ENCODE data around the gene SCML1. TPM values are rescaled to one million over a fixed set of nuclear protein-coding genes. Genes with fewer than 3 reads are reported as not detected.

SCML1 gene
- total and polyA plus RNA-seq, 9 of the 15 experiments (the other 6 are each of a cell fraction or from before 2014, with no cell fraction given) = 0.01 to 0.04 (median 0.04) TPM; not detected in 6

DNA sequence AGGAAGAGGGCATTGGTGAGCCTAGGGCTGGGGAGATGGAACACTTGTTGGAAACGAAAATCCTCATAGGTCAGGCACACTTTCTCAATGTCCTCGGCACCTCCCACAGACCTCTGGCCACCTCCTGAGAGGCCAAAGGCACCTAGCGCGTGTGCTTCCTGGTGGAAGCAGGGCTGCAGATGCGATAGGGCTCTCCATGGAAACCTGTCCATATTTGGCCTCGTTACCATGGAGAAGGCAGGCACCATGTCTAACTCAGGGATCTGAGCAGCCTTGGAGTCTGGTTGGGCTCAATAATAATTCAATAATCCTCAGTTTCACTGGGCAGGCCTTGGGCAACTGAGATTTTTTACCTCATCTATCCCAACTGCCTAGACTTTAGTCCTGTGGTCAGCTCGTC is 65.5 kb downstream of the SCML1 start (continued):
- TF ChIP-seq TEAD4 (IDR thresholded peaks at IDR 0.05; ENCODE audit: low read length) = no peak
- no peak for TF ChIP-seq TEAD4 (CRISPR knock-in tag; IDR thresholded peaks at IDR 0.05; ENCODE audit: borderline replicate concordance)
- no peak for TF ChIP-seq ZNF263 (CRISPR knock-in tag; IDR thresholded peaks at IDR 0.05; ENCODE audit: borderline replicate concordance)
- TF ChIP-seq CEBPB (tag; IDR thresholded peaks at IDR 0.05) = no peak
- TF ChIP-seq GATA2 (CRISPR knock-in tag; IDR thresholded peaks at IDR 0.05) = no peak
- TF ChIP-seq, protein P1, sequence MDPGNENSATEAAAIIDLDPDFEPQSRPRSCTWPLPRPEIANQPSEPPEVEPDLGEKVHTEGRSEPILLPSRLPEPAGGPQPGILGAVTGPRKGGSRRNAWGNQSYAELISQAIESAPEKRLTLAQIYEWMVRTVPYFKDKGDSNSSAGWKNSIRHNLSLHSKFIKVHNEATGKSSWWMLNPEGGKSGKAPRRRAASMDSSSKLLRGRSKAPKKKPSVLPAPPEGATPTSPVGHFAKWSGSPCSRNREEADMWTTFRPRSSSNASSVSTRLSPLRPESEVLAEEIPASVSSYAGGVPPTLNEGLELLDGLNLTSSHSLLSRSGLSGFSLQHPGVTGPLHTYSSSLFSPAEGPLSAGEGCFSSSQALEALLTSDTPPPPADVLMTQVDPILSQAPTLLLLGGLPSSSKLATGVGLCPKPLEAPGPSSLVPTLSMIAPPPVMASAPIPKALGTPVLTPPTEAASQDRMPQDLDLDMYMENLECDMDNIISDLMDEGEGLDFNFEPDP (CRISPR knock-in tag; IDR thresholded peaks at IDR 0.05) = no peak
- no peak for TF ChIP-seq ZFP1 (CRISPR knock-in tag; IDR thresholded peaks at IDR 0.05)
- TF ChIP-seq, protein P2, sequence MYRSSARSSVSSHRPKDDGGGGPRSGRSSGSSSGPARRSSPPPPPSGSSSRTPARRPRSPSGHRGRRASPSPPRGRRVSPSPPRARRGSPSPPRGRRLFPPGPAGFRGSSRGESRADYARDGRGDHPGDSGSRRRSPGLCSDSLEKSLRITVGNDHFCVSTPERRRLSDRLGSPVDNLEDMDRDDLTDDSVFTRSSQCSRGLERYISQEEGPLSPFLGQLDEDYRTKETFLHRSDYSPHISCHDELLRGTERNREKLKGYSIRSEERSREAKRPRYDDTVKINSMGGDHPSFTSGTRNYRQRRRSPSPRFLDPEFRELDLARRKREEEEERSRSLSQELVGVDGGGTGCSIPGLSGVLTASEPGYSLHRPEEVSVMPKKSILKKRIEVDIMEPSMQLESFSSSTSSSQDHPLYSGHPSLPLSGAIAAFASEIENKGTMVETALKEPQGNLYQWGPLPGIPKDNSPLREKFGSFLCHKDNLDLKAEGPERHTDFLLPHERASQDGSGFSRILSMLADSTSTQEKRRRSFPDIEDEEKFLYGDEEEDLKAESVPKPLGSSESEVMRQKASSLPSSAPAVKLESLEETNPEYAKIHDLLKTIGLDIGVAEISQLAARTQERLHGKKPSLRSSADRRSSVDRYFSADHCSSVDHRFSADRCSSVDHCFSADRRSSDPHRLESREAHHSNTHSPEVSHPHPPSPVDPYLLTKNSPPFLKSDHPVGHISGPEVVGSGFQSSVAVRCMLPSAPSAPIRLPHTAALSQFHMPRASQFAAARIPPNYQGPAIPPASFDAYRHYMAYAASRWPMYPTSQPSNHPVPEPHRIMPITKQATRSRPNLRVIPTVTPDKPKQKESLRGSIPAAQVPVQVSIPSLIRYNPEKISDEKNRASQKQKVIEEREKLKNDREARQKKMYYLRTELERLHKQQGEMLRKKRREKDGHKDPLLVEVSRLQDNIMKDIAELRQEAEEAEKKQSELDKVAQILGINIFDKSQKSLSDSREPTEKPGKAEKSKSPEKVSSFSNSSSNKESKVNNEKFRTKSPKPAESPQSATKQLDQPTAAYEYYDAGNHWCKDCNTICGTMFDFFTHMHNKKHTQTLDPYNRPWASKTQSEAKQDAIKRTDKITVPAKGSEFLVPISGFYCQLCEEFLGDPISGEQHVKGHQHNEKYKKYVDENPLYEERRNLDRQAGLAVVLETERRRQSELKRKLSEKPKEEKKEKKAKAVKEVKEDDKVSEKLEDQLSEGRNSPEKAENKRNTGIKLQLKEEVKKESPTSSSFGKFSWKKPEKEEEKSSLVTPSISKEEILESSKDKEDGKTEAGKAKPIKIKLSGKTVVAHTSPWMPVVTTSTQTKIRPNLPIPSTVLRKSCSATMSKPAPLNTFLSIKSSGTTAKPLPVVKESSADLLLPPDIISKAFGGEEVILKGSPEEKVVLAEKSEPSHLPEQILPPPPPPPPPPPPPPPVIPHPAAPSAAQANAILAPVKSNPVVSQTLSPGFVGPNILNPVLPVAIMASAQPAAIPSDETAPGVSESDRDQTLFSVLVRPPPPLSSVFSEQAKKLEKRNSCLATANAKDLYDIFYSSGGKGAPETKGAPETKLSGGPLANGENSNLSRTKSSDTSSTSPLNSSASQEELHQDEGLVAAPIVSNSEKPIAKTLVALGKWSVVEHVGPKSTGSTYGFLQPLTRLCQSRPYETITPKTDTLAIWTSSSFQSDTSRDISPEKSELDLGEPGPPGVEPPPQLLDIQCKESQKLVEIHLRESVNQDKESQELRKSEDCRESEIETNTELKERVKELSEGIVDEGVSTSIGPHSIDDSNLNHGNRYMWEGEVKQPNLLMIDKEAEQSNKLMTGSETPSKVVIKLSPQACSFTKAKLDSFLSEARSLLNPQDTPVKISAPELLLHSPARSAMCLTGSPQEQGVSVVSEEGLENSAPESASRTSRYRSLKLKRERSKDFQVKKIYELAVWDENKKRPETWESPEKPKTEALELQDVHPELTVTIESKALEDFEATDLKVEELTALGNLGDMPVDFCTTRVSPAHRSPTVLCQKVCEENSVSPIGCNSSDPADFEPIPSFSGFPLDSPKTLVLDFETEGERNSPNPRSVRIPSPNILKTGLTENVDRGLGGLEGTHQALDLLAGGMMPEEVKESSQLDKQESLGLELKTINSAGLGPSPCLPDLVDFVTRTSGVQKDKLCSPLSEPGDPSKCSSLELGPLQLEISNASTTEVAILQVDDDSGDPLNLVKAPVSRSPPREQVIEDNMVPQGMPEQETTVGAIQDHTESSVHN (IDR thresholded peaks at IDR 0.05; ENCODE audit: borderline replicate concordance in 1 of 2, low read depth in 1 of 2) = no peak
- TF ChIP-seq ZNF668 (CRISPR knock-in tag; IDR thresholded peaks at IDR 0.05) = no peak
- TF ChIP-seq ETV5 (CRISPR knock-in tag; IDR thresholded peaks at IDR 0.05; ENCODE audit: low read depth) = no peak

All from K562 (cell line).